HEK293 (cell line): ENCODE results near the gene PDGFC.

Experiments used
- CTCF ChIP-seq: fragments of 450-650 bp; formaldehyde crosslinking; IDR thresholded peaks from 2 replicates; pipeline ENCODE4 v1.5.1; 2016; ENCODE audit warnings: missing biosample characterization, missing genetic modification characterization
- KLF8 ChIP-seq: fragments of 450-650 bp; formaldehyde crosslinking; IDR thresholded peaks from 2 replicates; pipeline ENCODE4 v1.5.1; 2016; ENCODE audit warnings: missing biosample characterization, missing genetic modification characterization
- KLF9 ChIP-seq: fragments of 450-650 bp; formaldehyde crosslinking; IDR thresholded peaks from 2 replicates; pipeline ENCODE4 v1.5.1; 2016; ENCODE audit warnings: missing biosample characterization, missing genetic modification characterization, low read depth
- WT1 ChIP-seq: fragments of 450-650 bp; formaldehyde crosslinking; IDR thresholded peaks from 2 replicates; pipeline ENCODE4 v1.5.1; 2016; ENCODE audit warnings: missing biosample characterization, missing genetic modification characterization
- YY1 ChIP-seq: fragments of 450-650 bp; formaldehyde crosslinking; IDR thresholded peaks from 2 replicates; pipeline ENCODE4 v1.5.1; 2018; ENCODE audit warnings: missing biosample characterization, missing genetic modification characterization
- ZBTB17 ChIP-seq: fragments of 450-650 bp; formaldehyde crosslinking; IDR thresholded peaks from 2 replicates; pipeline ENCODE4 v1.5.1; 2016; ENCODE audit warnings: missing biosample characterization, missing genetic modification characterization
- ZBTB21 ChIP-seq: fragments of 450-650 bp; formaldehyde crosslinking; IDR thresholded peaks from 2 replicates; pipeline ENCODE4 v1.5.1; 2017; ENCODE audit warnings: missing biosample characterization, missing genetic modification characterization
- ZNF184 ChIP-seq: fragments of 450-650 bp; IDR thresholded peaks from 2 replicates; pipeline ENCODE4 v1.5.1; 2018; ENCODE audit warnings: missing biosample characterization, mild to moderate bottlenecking, missing genetic modification characterization
- ZNF274 ChIP-seq, 2 experiments: fragments of 200-500 bp in 1 of 2; fragments of 450-650 bp in 1 of 2; sonication (Bioruptor generic) in 1 of 2; formaldehyde crosslinking in 1 of 2; IDR thresholded peaks; 2 replicates each; pipeline versions ENCODE4 v1.5.1 to v1.6.1; 2014 to 2016; ENCODE audit warnings: borderline replicate concordance in 1 of 2, inconsistent platforms in 1 of 2, low read length in 1 of 2, missing biosample characterization in 1 of 2, missing genetic modification characterization in 1 of 2
- ZNF302 ChIP-seq: fragments of 450-650 bp; formaldehyde crosslinking; IDR thresholded peaks from 2 replicates; pipeline ENCODE4 v1.5.1; 2016; ENCODE audit warnings: missing biosample characterization, missing genetic modification characterization, low read depth
- ZNF324 ChIP-seq: fragments of 450-650 bp; formaldehyde crosslinking; IDR thresholded peaks from 2 replicates; pipeline ENCODE4 v1.5.1; 2016; ENCODE audit warnings: missing biosample characterization, missing genetic modification characterization
- ZNF530 ChIP-seq: fragments of 450-650 bp; formaldehyde crosslinking; IDR thresholded peaks from 2 replicates; pipeline ENCODE4 v1.5.1; 2016; ENCODE audit warnings: low read depth, missing biosample characterization, missing genetic modification characterization
- ZNF561 ChIP-seq: fragments of 450-650 bp; IDR thresholded peaks from 2 replicates; pipeline ENCODE4 v1.5.1; 2018; ENCODE audit warnings: missing biosample characterization, missing genetic modification characterization, borderline replicate concordance
- TF ChIP-seq, protein P1 (sequence below): fragments of 450-650 bp; formaldehyde crosslinking; IDR thresholded peaks from 2 replicates; pipeline ENCODE4 v1.5.1; 2016; ENCODE audit warnings: missing biosample characterization, missing genetic modification characterization, low read depth

DNA sequence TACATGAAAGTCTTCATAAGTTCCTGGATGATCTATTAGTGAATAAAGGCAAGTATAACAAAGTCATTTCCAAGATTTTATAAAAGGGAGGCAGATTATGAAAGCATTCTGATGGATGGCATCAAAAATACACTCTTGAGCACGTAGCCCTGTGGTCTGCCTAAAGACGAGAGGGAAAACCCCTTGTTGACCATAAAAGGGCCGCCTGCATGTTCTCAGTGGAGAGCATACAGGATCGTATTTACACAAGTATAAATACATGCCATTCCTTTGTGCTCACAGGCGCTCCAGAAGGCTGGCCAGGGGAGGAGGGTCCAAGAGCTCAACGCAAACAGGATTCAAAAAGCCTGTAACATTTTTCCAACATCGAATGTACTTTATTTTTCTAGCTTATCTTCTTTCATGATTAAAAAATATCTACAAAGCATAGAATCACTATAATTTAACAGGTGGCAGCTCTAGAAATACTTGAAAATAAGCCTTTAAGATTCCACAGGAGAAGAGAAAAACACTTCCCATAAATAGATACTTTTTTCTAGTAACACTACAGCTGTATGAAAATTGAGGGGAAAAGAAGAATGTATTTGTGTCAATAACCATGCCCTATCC is 29.6 kb downstream of the PDGFC start:
- TF ChIP-seq ZNF274 (IDR thresholded peaks at IDR 0.05; ENCODE audit: low read length): no peak
- no peak for TF ChIP-seq ZNF274 (tag by site-specific recombination; IDR thresholded peaks at IDR 0.05; ENCODE audit: borderline replicate concordance)
- TF ChIP-seq ZBTB21: no peak
- no peak for TF ChIP-seq CTCF
- TF ChIP-seq ZNF324 (tag by site-specific recombination): no peak
- TF ChIP-seq, protein P1, sequence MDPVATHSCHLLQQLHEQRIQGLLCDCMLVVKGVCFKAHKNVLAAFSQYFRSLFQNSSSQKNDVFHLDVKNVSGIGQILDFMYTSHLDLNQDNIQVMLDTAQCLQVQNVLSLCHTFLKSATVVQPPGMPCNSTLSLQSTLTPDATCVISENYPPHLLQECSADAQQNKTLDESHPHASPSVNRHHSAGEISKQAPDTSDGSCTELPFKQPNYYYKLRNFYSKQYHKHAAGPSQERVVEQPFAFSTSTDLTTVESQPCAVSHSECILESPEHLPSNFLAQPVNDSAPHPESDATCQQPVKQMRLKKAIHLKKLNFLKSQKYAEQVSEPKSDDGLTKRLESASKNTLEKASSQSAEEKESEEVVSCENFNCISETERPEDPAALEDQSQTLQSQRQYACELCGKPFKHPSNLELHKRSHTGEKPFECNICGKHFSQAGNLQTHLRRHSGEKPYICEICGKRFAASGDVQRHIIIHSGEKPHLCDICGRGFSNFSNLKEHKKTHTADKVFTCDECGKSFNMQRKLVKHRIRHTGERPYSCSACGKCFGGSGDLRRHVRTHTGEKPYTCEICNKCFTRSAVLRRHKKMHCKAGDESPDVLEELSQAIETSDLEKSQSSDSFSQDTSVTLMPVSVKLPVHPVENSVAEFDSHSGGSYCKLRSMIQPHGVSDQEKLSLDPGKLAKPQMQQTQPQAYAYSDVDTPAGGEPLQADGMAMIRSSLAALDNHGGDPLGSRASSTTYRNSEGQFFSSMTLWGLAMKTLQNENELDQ (tag by site-specific recombination): no peak
- no peak for TF ChIP-seq YY1 (tag by site-specific recombination)
- TF ChIP-seq KLF8 (tag by site-specific recombination): no peak
- no peak for TF ChIP-seq KLF9 (tag by site-specific recombination)
- no peak for TF ChIP-seq ZNF530 (tag by site-specific recombination)
- no peak; the same call in 1 of the 2 replicates for TF ChIP-seq ZBTB17 (tag by site-specific recombination)
- no peak for TF ChIP-seq ZNF302 (tag by site-specific recombination)
- TF ChIP-seq ZNF561 (tag by site-specific recombination): no peak
- TF ChIP-seq ZNF184 (tag by site-specific recombination): no peak
- TF ChIP-seq WT1 (tag by site-specific recombination): peak; percentile 86
